Endodermal cell (in vitro differentiated cells): ENCODE data around the gene DPF3. TPM values are rescaled to one million over a fixed set of nuclear protein-coding genes. Genes with fewer than 3 reads are reported as not detected.

Source experiments
- DNase-seq: peaks from one replicate; pipeline ENCODE4 v3.0.0-alpha.2; 2017
- H3K27ac ChIP-seq: 2 replicates; pipeline ENCODE4 v1.5.1; 2013; ENCODE audit warnings: mild to moderate bottlenecking, low read depth, low read length, moderate library complexity
- H3K27me3 ChIP-seq: 2 replicates; pipeline ENCODE4 v1.6.1; 2013; ENCODE audit warnings: mild to moderate bottlenecking, low read length, moderate library complexity; ENCODE audit not compliant: insufficient read depth, control insufficient read depth, poor library complexity, severe bottlenecking
- H3K36me3 ChIP-seq: 2 replicates; pipeline ENCODE4 v1.7.0; 2013; ENCODE audit warnings: mild to moderate bottlenecking, low read length, moderate library complexity; ENCODE audit not compliant: control insufficient read depth, insufficient read depth
- H3K4me1 ChIP-seq: one replicate; pipeline ENCODE4 v1.7.0; 2013; ENCODE audit warnings: low read length; ENCODE audit not compliant: control insufficient read depth, insufficient read depth
- H3K4me3 ChIP-seq: 2 replicates; pipeline ENCODE4 v1.5.1; 2013; ENCODE audit warnings: mild to moderate bottlenecking, low read length, moderate library complexity
- H3K9ac ChIP-seq: 2 replicates; pipeline ENCODE4 v1.6.1; 2013; ENCODE audit warnings: mild to moderate bottlenecking, low read length, moderate library complexity; ENCODE audit not compliant: poor library complexity, severe bottlenecking; ENCODE audit errors: extremely low read depth
- H3K9me3 ChIP-seq: 2 replicates; pipeline ENCODE4 v1.6.1; 2013; ENCODE audit warnings: mild to moderate bottlenecking, low read length, moderate library complexity; ENCODE audit not compliant: control insufficient read depth
- H3K27ac Mint-ChIP-seq: 2 replicates; pipeline ENCODE4 v1.8.0; 2020; ENCODE audit warnings: mixed read lengths
- H3K27me3 Mint-ChIP-seq: 2 replicates; pipeline ENCODE4 v1.8.0; 2021; ENCODE audit warnings: mild to moderate bottlenecking, mixed read lengths; ENCODE audit not compliant: insufficient read depth
- H3K36me3 Mint-ChIP-seq: 2 replicates; pipeline ENCODE4 v1.8.0; 2020; ENCODE audit warnings: low read depth, mixed read lengths
- H3K4me1 Mint-ChIP-seq: 2 replicates; pipeline ENCODE4 v1.8.0; 2020; ENCODE audit warnings: mixed read lengths
- H3K4me3 Mint-ChIP-seq: 2 replicates; pipeline ENCODE4 v1.8.0; 2020; ENCODE audit warnings: mild to moderate bottlenecking, moderate library complexity, mixed read lengths
- H3K9me3 Mint-ChIP-seq: 2 replicates; pipeline ENCODE4 v1.8.0; 2020; ENCODE audit warnings: mild to moderate bottlenecking, mixed read lengths
- WGBS, 2 experiments: methylation state at CpG; one replicate each; pipeline versions ENCODE4 v1.1.5 to v1.1.7; 2013; ENCODE audit warnings: missing lambda C conversion rate in 2 of 2, mixed read lengths in 1 of 2; ENCODE audit not compliant: insufficient coverage in 1 of 2, insufficient read length in 1 of 2; 5-methylcytosine and 5-hydroxymethylcytosine counted together
- total RNA-seq, 2 donors: library from RNA; stranded (reverse); fragmentation: NEBNext Ultra II Directional in 1 of 2; extraction: Animal tissue kit (Norgen Biotek cat#: 25700) in 1 of 2; gene quantifications; 2 replicates in 1 of 2; 3 replicates in 1 of 2; pipeline ENCODE4 v1.2.1, GENCODE V29; 2021
- TF ChIP-seq, protein P1 (sequence below): fragments of 200-600 bp; sonication (generic); conservative IDR thresholded peaks from 2 replicates; pipeline ENCODE4 v1.5.0; 2021; ENCODE audit warnings: antibody characterized with exemption, mild to moderate bottlenecking

DPF3 gene
- total RNA-seq, 2 donors from 2014 or later = not detected

DNA sequence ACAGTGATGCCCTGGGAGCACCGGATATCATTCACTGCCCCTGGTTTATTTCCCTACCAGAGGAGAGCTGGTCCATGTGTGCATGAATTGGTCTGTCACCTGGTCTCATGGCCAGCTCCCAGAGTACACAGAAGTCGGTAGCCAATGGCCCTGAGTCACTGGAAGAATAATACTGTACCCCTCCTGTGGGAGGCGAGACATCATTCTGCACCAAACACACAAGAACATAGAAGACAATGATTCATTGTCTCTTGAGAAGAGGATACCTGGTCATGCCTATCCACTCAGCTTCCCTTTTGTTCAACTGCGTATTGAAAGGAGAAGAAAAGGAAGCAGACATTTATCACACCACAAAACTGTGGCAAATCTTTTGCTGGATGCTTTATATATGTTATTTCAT, 216.2 kb downstream of the DPF3 start:
- TF ChIP-seq, protein P1, sequence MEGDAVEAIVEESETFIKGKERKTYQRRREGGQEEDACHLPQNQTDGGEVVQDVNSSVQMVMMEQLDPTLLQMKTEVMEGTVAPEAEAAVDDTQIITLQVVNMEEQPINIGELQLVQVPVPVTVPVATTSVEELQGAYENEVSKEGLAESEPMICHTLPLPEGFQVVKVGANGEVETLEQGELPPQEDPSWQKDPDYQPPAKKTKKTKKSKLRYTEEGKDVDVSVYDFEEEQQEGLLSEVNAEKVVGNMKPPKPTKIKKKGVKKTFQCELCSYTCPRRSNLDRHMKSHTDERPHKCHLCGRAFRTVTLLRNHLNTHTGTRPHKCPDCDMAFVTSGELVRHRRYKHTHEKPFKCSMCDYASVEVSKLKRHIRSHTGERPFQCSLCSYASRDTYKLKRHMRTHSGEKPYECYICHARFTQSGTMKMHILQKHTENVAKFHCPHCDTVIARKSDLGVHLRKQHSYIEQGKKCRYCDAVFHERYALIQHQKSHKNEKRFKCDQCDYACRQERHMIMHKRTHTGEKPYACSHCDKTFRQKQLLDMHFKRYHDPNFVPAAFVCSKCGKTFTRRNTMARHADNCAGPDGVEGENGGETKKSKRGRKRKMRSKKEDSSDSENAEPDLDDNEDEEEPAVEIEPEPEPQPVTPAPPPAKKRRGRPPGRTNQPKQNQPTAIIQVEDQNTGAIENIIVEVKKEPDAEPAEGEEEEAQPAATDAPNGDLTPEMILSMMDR = no peak
- Histone ChIP-seq H3K27ac (no peak overlapping the region), H3K4me3 (no peak overlapping the region), H3K9ac (no peak overlapping the region), H3K4me1 (no peaks in the 10 kb centered on the region), H3K9me3 (no peaks in the 10 kb centered on the region), H3K27me3 (no peaks in the 10 kb centered on the region), H3K36me3 (no peaks in the 10 kb centered on the region)
- Mint-ChIP-seq H3K36me3 (no peaks in the 10 kb centered on the region), H3K4me1 (peaks cover 3% of the 10 kb centered on the region), H3K27ac (no peak overlapping the region), H3K9me3 (peaks cover 4% of the 10 kb centered on the region), H3K4me3 (no peak overlapping the region), H3K27me3 (peaks cover 3% of the 10 kb centered on the region)
- no peak for DNase-seq
- 95% methylated on average over 4 of the region's 4 CpGs for WGBS, 2 experiments

DNA sequence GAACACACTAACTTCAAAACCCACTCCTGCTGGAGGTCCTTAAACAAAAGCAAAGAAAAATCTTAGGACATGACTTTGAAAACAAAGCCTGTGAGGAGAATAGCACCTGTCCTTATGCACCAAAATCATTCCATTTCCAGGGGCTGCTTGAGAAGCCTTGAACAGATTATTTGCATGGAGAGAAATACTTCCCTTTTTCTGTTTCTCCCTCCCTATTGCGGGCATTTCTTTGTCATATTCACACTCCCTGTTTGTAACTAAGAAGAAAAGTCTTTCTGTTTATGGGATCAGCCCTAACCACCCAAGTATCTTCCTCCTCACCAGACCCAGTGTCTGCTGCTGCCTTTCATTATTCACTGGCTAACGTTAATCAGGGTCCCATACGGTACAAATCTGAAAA, 218.8 kb downstream of the DPF3 start:
- peaks cover 4% of the 10 kb centered on the region for H3K9me3 Mint-ChIP-seq
- TF ChIP-seq, protein P1 = no peak
- H3K4me1 Mint-ChIP-seq = peaks cover 3% of the 10 kb centered on the region
- H3K27ac Mint-ChIP-seq = no peak overlapping the region
- Histone ChIP-seq H3K27ac (no peak overlapping the region), H3K36me3 (no peaks in the 10 kb centered on the region), H3K4me1 (no peaks in the 10 kb centered on the region), H3K9me3 (no peaks in the 10 kb centered on the region), H3K27me3 (no peaks in the 10 kb centered on the region), H3K9ac (no peak overlapping the region), H3K4me3 (no peak overlapping the region)
- H3K36me3 Mint-ChIP-seq = no peaks in the 10 kb centered on the region
- H3K27me3 Mint-ChIP-seq = peaks cover 3% of the 10 kb centered on the region
- 80 to 86% methylated on average over 1 to 3 of the region's 3 CpGs for WGBS, 2 experiments
- no peak overlapping the region for H3K4me3 Mint-ChIP-seq
- DNase-seq = no peak

DNA sequence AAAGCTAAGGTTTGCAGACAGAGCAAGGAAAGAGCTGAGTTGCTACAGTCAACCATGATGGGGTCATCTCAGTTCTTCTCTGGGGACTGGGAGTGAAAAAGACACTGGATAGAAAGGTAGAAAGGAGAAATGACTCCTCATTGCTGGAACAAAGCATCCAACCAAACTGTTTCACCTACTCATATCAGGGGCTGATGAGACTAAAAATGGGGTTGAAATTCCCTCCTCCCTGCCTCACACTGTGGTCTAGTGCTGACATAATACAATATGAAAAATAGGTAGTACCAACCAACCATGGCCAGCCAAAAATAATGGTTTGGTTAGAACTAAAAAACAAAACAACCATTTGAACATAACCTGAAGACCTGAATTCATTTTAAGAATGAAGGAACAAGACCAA, 220.7 kb downstream of the DPF3 start:
- no peaks in the 10 kb centered on the region for H3K9me3 ChIP-seq
- TF ChIP-seq, protein P1 = no peak
- H3K4me3 Mint-ChIP-seq = no peak overlapping the region
- H3K36me3 Mint-ChIP-seq = no peaks in the 10 kb centered on the region
- H3K27me3 ChIP-seq = no peaks in the 10 kb centered on the region
- peaks cover 5% of the 10 kb centered on the region for H3K27me3 Mint-ChIP-seq
- peaks cover 3% of the 10 kb centered on the region for H3K4me1 Mint-ChIP-seq
- no peak overlapping the region for H3K27ac ChIP-seq
- no peak overlapping the region for H3K4me3 ChIP-seq
- peaks cover 4% of the 10 kb centered on the region for H3K9me3 Mint-ChIP-seq
- no peaks in the 10 kb centered on the region for H3K4me1 ChIP-seq
- H3K27ac Mint-ChIP-seq = no peak overlapping the region
- DNase-seq = no peak
- H3K9ac ChIP-seq = no peak overlapping the region
- H3K36me3 ChIP-seq = no peaks in the 10 kb centered on the region
